Psoas muscle (tissue), 8 donors: ENCODE results near the gene ADGRG6. TPM values are rescaled to one million over a fixed set of nuclear protein-coding genes. Genes with fewer than 3 reads are reported as not detected.

Source experiments
- ATAC-seq, 4 donors: fragments of 200-7000 bp; cut with Tn5 transposase; one replicate each; pipeline ENCODE4 v1.9.1; 2020; ENCODE audit warnings: moderate library complexity in 3 of 4, mild to moderate bottlenecking in 2 of 4
- DNase-seq, 2 donors: peaks; one replicate each; pipeline ENCODE4 v3.0.0-alpha.2; 2020
- H3K27ac ChIP-seq: fragments of 200-600 bp; one replicate; pipeline ENCODE4 v1.8.0; 2022
- H3K27me3 ChIP-seq, 3 donors: fragments of 200-600 bp in 1 of 3; one replicate each; pipeline versions ENCODE4 v1.6.1 to v1.8.0; 2013 to 2022; ENCODE audit warnings: low read length in 2 of 3, mild to moderate bottlenecking in 2 of 3, moderate library complexity in 1 of 3; ENCODE audit not compliant: insufficient read depth in 3 of 3
- H3K36me3 ChIP-seq, 2 donors: fragments of 200-600 bp in 1 of 2; one replicate each; pipeline versions ENCODE4 v1.6.1 to v1.8.0; 2013 to 2022; ENCODE audit warnings: low read depth in 1 of 2, mild to moderate bottlenecking in 1 of 2, moderate library complexity in 1 of 2; ENCODE audit not compliant: insufficient read depth in 1 of 2
- H3K4me1 ChIP-seq: fragments of 200-600 bp; one replicate; pipeline ENCODE4 v1.8.0; 2022
- H3K4me3 ChIP-seq: fragments of 200-600 bp; one replicate; pipeline ENCODE4 v1.8.0; 2022; ENCODE audit warnings: mild to moderate bottlenecking
- H3K9me3 ChIP-seq: fragments of 200-600 bp; one replicate; pipeline ENCODE4 v1.8.0; 2022
- WGBS, 3 donors: extraction: QIAGEN DNeasy Blood & Tissue Kit; methylation state at CpG; one replicate each; pipeline versions ENCODE4 v1.1.6 to v1.1.7; 2013; 5-methylcytosine and 5-hydroxymethylcytosine counted together
- intact Hi-C, 2 donors: fragments of 100-400 bp; cut with DNase I; formaldehyde crosslinking; loops; one replicate each; pipeline versions ENCODE4 v1.11.0 to v1.14.2; 2022
- polyA plus RNA-seq, 3 donors: library from polyadenylated mRNA; stranded (reverse); fragments of 200-250 nt; gene quantifications; one replicate each; pipeline ENCODE4 v1.2.3, GENCODE V29; 2013
- total RNA-seq, 4 donors: library from RNA; stranded (reverse); fragmentation: NEBNext Ultra II Directional in 2 of 4; extraction: Animal tissue kit (Norgen Biotek cat#: 25700) in 2 of 4; gene quantifications; one replicate each; pipeline versions ENCODE4 v1.2.1 to v1.2.4, GENCODE V29; 2021 to 2023
- TF ChIP-seq, protein P1 (sequence below): fragments of 200-600 bp; IDR thresholded peaks from one replicate; pipeline ENCODE4 v1.8.0; 2022; ENCODE audit warnings: antibody characterized with exemption
- donor health status: healthy with polysubstance abuse.
- donor health status: DM: no; HTN: no; CAD: no; lungs with moderate emphysema.
- donor health status: Bipolar disorder and iron deficiency.
- donor health status: healthy.
- donor health status: DM: yes; HTN: yes; CAD: no.
- donor health status: DM: no; HTN: no; CAD: no.
- donor health status: DM: no; HTN: no; CAD: no.
- donor health status: DM: yes; HTN: yes; CAD: no.

ADGRG6 gene
- total and polyA plus RNA-seq, 7 donors = 0.32 to 2.3 (median 0.59) TPM

GRCh38 chr6:142398353-142398752 lies 96.5 kb downstream of the ADGRG6 start:
- no peak for ATAC-seq
- Histone ChIP-seq H3K27ac (no peak overlapping the region), H3K4me1 (no peaks in the 10 kb centered on the region), H3K9me3 (no peaks in the 10 kb centered on the region), H3K36me3 (no peaks in the 10 kb centered on the region), H3K4me3 (no peak overlapping the region), H3K27me3 (no peaks in the 10 kb centered on the region)
- intact Hi-C loops = no loop called here
- no peak for DNase-seq
- TF ChIP-seq, protein P1, sequence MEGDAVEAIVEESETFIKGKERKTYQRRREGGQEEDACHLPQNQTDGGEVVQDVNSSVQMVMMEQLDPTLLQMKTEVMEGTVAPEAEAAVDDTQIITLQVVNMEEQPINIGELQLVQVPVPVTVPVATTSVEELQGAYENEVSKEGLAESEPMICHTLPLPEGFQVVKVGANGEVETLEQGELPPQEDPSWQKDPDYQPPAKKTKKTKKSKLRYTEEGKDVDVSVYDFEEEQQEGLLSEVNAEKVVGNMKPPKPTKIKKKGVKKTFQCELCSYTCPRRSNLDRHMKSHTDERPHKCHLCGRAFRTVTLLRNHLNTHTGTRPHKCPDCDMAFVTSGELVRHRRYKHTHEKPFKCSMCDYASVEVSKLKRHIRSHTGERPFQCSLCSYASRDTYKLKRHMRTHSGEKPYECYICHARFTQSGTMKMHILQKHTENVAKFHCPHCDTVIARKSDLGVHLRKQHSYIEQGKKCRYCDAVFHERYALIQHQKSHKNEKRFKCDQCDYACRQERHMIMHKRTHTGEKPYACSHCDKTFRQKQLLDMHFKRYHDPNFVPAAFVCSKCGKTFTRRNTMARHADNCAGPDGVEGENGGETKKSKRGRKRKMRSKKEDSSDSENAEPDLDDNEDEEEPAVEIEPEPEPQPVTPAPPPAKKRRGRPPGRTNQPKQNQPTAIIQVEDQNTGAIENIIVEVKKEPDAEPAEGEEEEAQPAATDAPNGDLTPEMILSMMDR = no peak
- WGBS, 3 donors = 69 to 83% (median 76%) methylated on average over 4 of the region's 4 CpGs

DNA sequence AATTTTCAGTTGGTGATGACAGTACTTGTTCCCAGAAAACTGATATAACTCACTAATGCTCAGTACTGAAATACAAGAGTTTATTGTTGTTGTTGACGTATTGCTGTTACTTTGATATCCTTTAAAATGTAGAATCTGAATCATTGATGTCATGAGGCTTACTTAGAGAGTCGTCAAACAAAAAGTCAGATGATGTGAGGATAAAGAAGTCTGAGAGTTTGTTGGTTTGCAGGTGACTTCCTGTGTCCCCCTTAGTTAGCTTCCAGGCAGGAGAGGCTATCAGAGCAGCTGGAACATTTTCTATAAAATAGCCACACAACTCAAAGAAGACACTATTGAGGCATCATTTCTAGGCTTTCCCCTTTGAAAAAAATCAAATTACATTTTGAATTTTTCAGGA lies 97.9 kb downstream of the ADGRG6 start:
- no peaks in the 10 kb centered on the region for H3K36me3 ChIP-seq
- no peaks in the 10 kb centered on the region for H3K9me3 ChIP-seq
- DNase-seq = no peak
- H3K27me3 ChIP-seq = no peaks in the 10 kb centered on the region
- TF ChIP-seq, protein P1 = no peak
- no peaks in the 10 kb centered on the region for H3K4me1 ChIP-seq
- no peak overlapping the region for H3K27ac ChIP-seq
- no peak for ATAC-seq
- H3K4me3 ChIP-seq = no peak overlapping the region
- WGBS, 3 donors = 77 to 82% (median 77%) methylated on average over 2 of the region's 2 CpGs
- intact Hi-C loops = no loop called here

GRCh38 chr6:142400495-142400894 lies 98.7 kb downstream of the ADGRG6 start:
- WGBS, 3 donors = 62 to 74% (median 65%) methylated on average over 4 of the region's 4 CpGs
- H3K27ac ChIP-seq = no peak overlapping the region
- TF ChIP-seq, protein P1 = no peak
- no peaks in the 10 kb centered on the region for H3K36me3 ChIP-seq
- H3K4me3 ChIP-seq = no peak overlapping the region
- no peaks in the 10 kb centered on the region for H3K27me3 ChIP-seq
- intact Hi-C loops = no loop called here
- no peaks in the 10 kb centered on the region for H3K9me3 ChIP-seq
- no peaks in the 10 kb centered on the region for H3K4me1 ChIP-seq
- DNase-seq = no peak
- no peak for ATAC-seq

DNA sequence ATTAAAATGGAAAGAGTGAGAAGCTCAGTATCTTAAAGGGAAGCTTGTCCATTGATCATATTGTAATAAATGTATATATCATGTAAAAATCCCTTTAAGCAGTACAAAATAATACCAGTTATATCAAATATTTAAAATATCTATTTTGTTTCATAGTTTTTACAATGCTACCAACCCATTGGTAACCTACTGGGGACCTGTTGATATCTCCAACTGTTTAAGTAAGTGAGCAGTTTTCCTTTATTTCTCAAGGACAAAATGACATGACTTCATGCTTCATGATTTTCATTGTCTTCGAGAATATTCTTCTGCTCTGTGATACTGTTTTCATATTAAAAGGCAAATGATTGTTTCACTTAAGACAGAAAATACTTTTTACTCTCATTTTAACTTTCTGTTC lies 100.0 kb downstream of the ADGRG6 start:
- Histone ChIP-seq H3K9me3 (no peaks in the 10 kb centered on the region), H3K36me3 (no peaks in the 10 kb centered on the region), H3K27ac (no peak overlapping the region), H3K4me1 (no peaks in the 10 kb centered on the region), H3K27me3 (no peaks in the 10 kb centered on the region), H3K4me3 (no peak overlapping the region)
- DNase-seq (no peak), ATAC-seq (no peak)
- intact Hi-C loops = no loop called here
- 70 to 80% (median 75%) methylated on average over 1 of the region's 1 CpG for WGBS, 3 donors
- TF ChIP-seq, protein P1 = no peak

DNA sequence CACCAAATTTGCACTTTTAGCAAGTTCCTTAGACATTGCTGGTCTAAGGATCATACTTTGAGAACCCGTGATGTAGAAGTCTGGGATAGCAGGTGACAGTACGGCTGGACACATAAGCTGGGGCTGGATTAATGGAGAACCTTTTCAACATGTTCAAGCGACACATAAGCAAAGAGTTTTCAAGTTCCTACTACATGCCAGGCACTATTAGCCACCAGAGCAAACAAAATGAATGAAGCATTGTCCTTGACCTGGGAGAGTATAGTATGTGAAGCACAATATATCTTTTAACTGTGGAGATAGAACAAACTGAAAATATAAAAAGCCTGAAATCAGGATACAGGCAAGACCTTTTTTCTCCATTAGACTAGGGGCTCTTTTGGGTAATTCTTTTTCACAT lies 102.9 kb downstream of the ADGRG6 start:
- no peaks in the 10 kb centered on the region for H3K9me3 ChIP-seq
- no peak overlapping the region for H3K27ac ChIP-seq
- no peak overlapping the region for H3K4me3 ChIP-seq
- H3K27me3 ChIP-seq = no peaks in the 10 kb centered on the region
- TF ChIP-seq, protein P1 = no peak
- intact Hi-C loops = no loop called here
- H3K4me1 ChIP-seq = no peaks in the 10 kb centered on the region
- H3K36me3 ChIP-seq = no peaks in the 10 kb centered on the region
- DNase-seq (no peak), ATAC-seq (no peak)
- 83 to 88% (median 86%) methylated on average over 3 of the region's 3 CpGs for WGBS, 3 donors
